Liver (tissue), 9 donors: ENCODE results near the gene FBXL13. TPM values are rescaled to one million over a fixed set of nuclear protein-coding genes. Genes with fewer than 3 reads are reported as not detected.

ENCODE experiments used
- DNase-seq: peaks from one replicate; pipeline ENCODE4 v3.0.0-alpha.2; 2017; ENCODE audit warnings: low spot score
- H3K27ac ChIP-seq, 2 donors: one replicate each; pipeline ENCODE4 v1.7.0; 2013; ENCODE audit warnings: inconsistent platforms in 2 of 2, low read length in 2 of 2, control low read depth in 1 of 2, low read depth in 1 of 2, mild to moderate bottlenecking in 1 of 2
- H3K27me3 ChIP-seq, 4 donors: one replicate each; pipeline versions ENCODE4 v1.6.1 to v1.7.0; 2013; ENCODE audit warnings: low read length in 3 of 4, inconsistent platforms in 1 of 4, mild to moderate bottlenecking in 1 of 4, moderate library complexity in 1 of 4; ENCODE audit not compliant: control insufficient read depth in 4 of 4, insufficient read depth in 4 of 4
- H3K36me3 ChIP-seq, 4 donors: one replicate each; pipeline versions ENCODE4 v1.6.1 to v1.7.0; 2013; ENCODE audit warnings: low read length in 3 of 4, mild to moderate bottlenecking in 3 of 4, low read depth in 1 of 4, moderate library complexity in 1 of 4; ENCODE audit not compliant: control insufficient read depth in 4 of 4, insufficient read depth in 3 of 4
- H3K4me1 ChIP-seq, 4 donors: one replicate each; pipeline versions ENCODE4 v1.6.1 to v1.7.0; 2013; ENCODE audit warnings: low read length in 3 of 4, mild to moderate bottlenecking in 3 of 4, moderate library complexity in 1 of 4; ENCODE audit not compliant: control insufficient read depth in 4 of 4, insufficient read depth in 4 of 4
- H3K4me3 ChIP-seq, 3 donors: one replicate each; pipeline versions ENCODE4 v1.6.1 to v1.7.0; 2013; ENCODE audit warnings: low read length in 3 of 3, control low read depth in 1 of 3, low read depth in 1 of 3, mild to moderate bottlenecking in 1 of 3
- H3K9ac ChIP-seq, 2 donors: one replicate each; pipeline ENCODE4 v1.7.0; 2013; ENCODE audit warnings: low read length in 2 of 2, mild to moderate bottlenecking in 2 of 2, moderate library complexity in 2 of 2, control low read depth in 1 of 2, low read depth in 1 of 2
- H3K9me3 ChIP-seq, 4 donors: one replicate each; pipeline versions ENCODE4 v1.6.1 to v1.7.0; 2013; ENCODE audit warnings: low read length in 3 of 4; ENCODE audit not compliant: control insufficient read depth in 4 of 4
- ATF3 ChIP-seq: IDR thresholded peaks from 2 replicates; pipeline ENCODE4 v1.6.1; 2016; ENCODE audit warnings: antibody characterized with exemption
- CTCF ChIP-seq: fragments of 150-350 bp; IDR thresholded peaks from 2 replicates; pipeline ENCODE4 v1.5.1; 2017; ENCODE audit warnings: improper control_type of control experiment, low read depth, low read length; ENCODE audit not compliant: missing input control
- EGR1 ChIP-seq, 2 donors: IDR thresholded peaks; 2 replicates each; pipeline ENCODE4 v1.6.1; 2016 to 2018; ENCODE audit warnings: antibody characterized with exemption in 2 of 2, low read depth in 2 of 2
- FOXA1 ChIP-seq: IDR thresholded peaks from 2 replicates; pipeline ENCODE4 v1.6.1; 2016; ENCODE audit warnings: antibody characterized with exemption
- FOXA2 ChIP-seq: IDR thresholded peaks from 2 replicates; pipeline ENCODE4 v1.6.1; 2016; ENCODE audit warnings: antibody characterized with exemption
- GABPA ChIP-seq, 2 donors: IDR thresholded peaks in 1 of 2; conservative IDR thresholded peaks in 1 of 2; 2 replicates each; pipeline ENCODE4 v1.6.1; 2016; ENCODE audit warnings: antibody characterized with exemption in 2 of 2, mild to moderate bottlenecking in 1 of 2, moderate library complexity in 1 of 2
- HNF4A ChIP-seq, 2 donors: conservative IDR thresholded peaks; 2 replicates each; pipeline ENCODE4 v1.6.1; 2016; ENCODE audit warnings: antibody characterized with exemption in 2 of 2, mild to moderate bottlenecking in 2 of 2
- HNF4G ChIP-seq: IDR thresholded peaks from 2 replicates; pipeline ENCODE4 v1.6.1; 2016; ENCODE audit warnings: antibody characterized with exemption
- JUND ChIP-seq, 2 donors: IDR thresholded peaks; 2 replicates each; pipeline ENCODE4 v1.6.1; 2016; ENCODE audit warnings: antibody characterized with exemption in 2 of 2
- MAX ChIP-seq: IDR thresholded peaks from 2 replicates; pipeline ENCODE4 v1.6.1; 2016; ENCODE audit warnings: antibody characterized with exemption
- NR2F2 ChIP-seq: IDR thresholded peaks from 2 replicates; pipeline ENCODE4 v1.6.1; 2016; ENCODE audit warnings: antibody characterized with exemption
- RAD21 ChIP-seq, 2 donors: IDR thresholded peaks; 2 replicates each; pipeline ENCODE4 v1.6.1; 2016; ENCODE audit warnings: antibody characterized with exemption in 2 of 2, mild to moderate bottlenecking in 2 of 2
- REST ChIP-seq: IDR thresholded peaks from 2 replicates; pipeline ENCODE4 v1.6.1; 2016; ENCODE audit warnings: antibody characterized with exemption, mild to moderate bottlenecking
- RXRA ChIP-seq, 2 donors: IDR thresholded peaks; 2 replicates each; pipeline ENCODE4 v1.6.1; 2017 to 2018; ENCODE audit warnings: antibody characterized with exemption in 2 of 2, mild to moderate bottlenecking in 1 of 2
- SP1 ChIP-seq: IDR thresholded peaks from 2 replicates; pipeline ENCODE4 v1.6.1; 2018; ENCODE audit warnings: antibody characterized with exemption, mild to moderate bottlenecking
- TAF1 ChIP-seq: conservative IDR thresholded peaks from 2 replicates; pipeline ENCODE4 v1.6.1; 2016; ENCODE audit warnings: antibody characterized with exemption, mild to moderate bottlenecking
- YY1 ChIP-seq: IDR thresholded peaks from 2 replicates; pipeline ENCODE4 v1.6.1; 2016; ENCODE audit warnings: antibody characterized with exemption, mild to moderate bottlenecking
- ZBTB33 ChIP-seq: IDR thresholded peaks from 2 replicates; pipeline ENCODE4 v1.6.1; 2016; ENCODE audit warnings: antibody characterized with exemption
- WGBS: extraction: QIAGEN DNeasy Blood & Tissue Kit; methylation state at CpG from one replicate; pipeline ENCODE4 v1.1.7; 2013; 5-methylcytosine and 5-hydroxymethylcytosine counted together
- polyA plus RNA-seq, 2 donors: library from polyadenylated mRNA; stranded (reverse) in 1 of 2; unstranded in 1 of 2; fragments of 200-250 nt in 1 of 2; fragments of >200 nt in 1 of 2; fragmentation: Nextera tagmentation in 1 of 2; extraction: Ambion mirVana in 1 of 2; gene quantifications; one replicate each; pipeline versions ENCODE4 v1.2.1 to v1.2.3, GENCODE V29; 2013 to 2015
- total RNA-seq, 2 donors: library from RNA; depleted of rRNA; stranded (reverse); fragments of >200 nt; gene quantifications; one replicate each; pipeline ENCODE4 v1.2.3, GENCODE V29; 2014
- donor health status: healthy.
- donor health status: healthy.
- donor health status: healthy.
- donor health status: healthy.
- donor health status: healthy.

The FBXL13 gene
- total and polyA plus RNA-seq, 4 donors, result 0.03 to 0.75 (median 0.70) TPM; not detected in 1

GRCh38 chr7:102916881-102917280 is 157.7 kb downstream of the FBXL13 start:
- DNase-seq, result no peak
- no peak overlapping the region for H3K4me3 ChIP-seq
- no peak overlapping the region for H3K27ac ChIP-seq
- no peaks in the 10 kb centered on the region for H3K27me3 ChIP-seq
- no peaks in the 10 kb centered on the region for H3K9me3 ChIP-seq
- H3K9ac ChIP-seq, result no peak overlapping the region
- H3K4me1 ChIP-seq, result no peaks in the 10 kb centered on the region
- TF ChIP-seq RXRA (IDR thresholded peaks at IDR 0.05) (no peak), GABPA (IDR thresholded peaks at IDR 0.05 in 1 of 2, conservative IDR thresholded peaks at IDR 0.05 in 1 of 2) (no peak), NR2F2 (no peak), ZBTB33 (no peak), REST (no peak), JUND (IDR thresholded peaks at IDR 0.05) (no peak), SP1 (no peak), ATF3 (no peak), HNF4G (no peak), TAF1 (no peak), CTCF (no peak), MAX (no peak), RAD21 (IDR thresholded peaks at IDR 0.05) (no peak), FOXA2 (no peak), EGR1 (IDR thresholded peaks at IDR 0.05; ENCODE audit: low read depth in 2 of 2) (no peak), YY1 (no peak), FOXA1 (no peak), HNF4A (conservative IDR thresholded peaks at IDR 0.05) (no peak)
- H3K36me3 ChIP-seq, result no peaks in the 10 kb centered on the region

- DNase-seq, result no peak
- no peak overlapping the region for H3K4me3 ChIP-seq
- TF ChIP-seq HNF4G, result no peak
- TF ChIP-seq YY1, result no peak
- no peak for TF ChIP-seq ZBTB33
- no peak for TF ChIP-seq NR2F2
- no peak for TF ChIP-seq JUND (IDR thresholded peaks at IDR 0.05)
- no peak for TF ChIP-seq FOXA1
- TF ChIP-seq GABPA (IDR thresholded peaks at IDR 0.05 in 1 of 2, conservative IDR thresholded peaks at IDR 0.05 in 1 of 2), result no peak
- TF ChIP-seq EGR1 (IDR thresholded peaks at IDR 0.05; ENCODE audit: low read depth in 2 of 2), result no peak
- no peak for TF ChIP-seq SP1
- TF ChIP-seq RAD21 (IDR thresholded peaks at IDR 0.05), result no peak
- TF ChIP-seq CTCF, result no peak
Measured at GRCh38 chr7:102916426-102916825, 158.2 kb downstream of the FBXL13 start.

More at GRCh38 chr7:102916426-102916825, 158.2 kb downstream of the FBXL13 start:
- Histone ChIP-seq H3K9me3 (no peaks in the 10 kb centered on the region), H3K27me3 (no peaks in the 10 kb centered on the region), H3K36me3 (no peaks in the 10 kb centered on the region), H3K4me1 (no peaks in the 10 kb centered on the region), H3K27ac (no peak overlapping the region), H3K9ac (no peak overlapping the region)
- WGBS, result 91% methylated on average over 3 of the region's 3 CpGs
